CD14-positive monocyte (primary cell): ENCODE results near the gene USP3. TPM values are rescaled to one million over a fixed set of nuclear protein-coding genes. Genes with fewer than 3 reads are reported as not detected.

Source experiments
- DNase-seq, 3 donors: peaks; one replicate each; pipeline ENCODE4 v3.0.0-alpha.2; 2011 to 2022
- H2AFZ ChIP-seq: 2 replicates; pipeline ENCODE4 v1.6.0; 2012; ENCODE audit warnings: mild to moderate bottlenecking, low read depth, low read length, inconsistent platforms; ENCODE audit not compliant: insufficient read depth, poor library complexity, severe bottlenecking
- H3K27ac ChIP-seq, 2 donors: 1 replicate in 1 of 2; 2 replicates in 1 of 2; pipeline ENCODE4 v1.5.1; 2012 to 2013; ENCODE audit warnings: low read length in 2 of 2, control low read depth in 1 of 2, inconsistent platforms in 1 of 2, low read depth in 1 of 2, mild to moderate bottlenecking in 1 of 2
- H3K27me3 ChIP-seq, 2 donors: one replicate each; pipeline versions ENCODE4 v1.6.0 to v1.6.1; 2011 to 2013; ENCODE audit warnings: low read length in 2 of 2; ENCODE audit not compliant: control insufficient read depth in 2 of 2, insufficient read depth in 2 of 2
- H3K36me3 ChIP-seq, 2 donors: replicated peaks in 1 of 2; 1 replicate in 1 of 2; 2 replicates in 1 of 2; pipeline versions ENCODE4 v1.5.1 to v1.6.1; 2012 to 2013; ENCODE audit warnings: low read length in 2 of 2, control low read depth in 1 of 2, inconsistent platforms in 1 of 2, mild to moderate bottlenecking in 1 of 2; ENCODE audit not compliant: insufficient read depth in 2 of 2, control insufficient read depth in 1 of 2
- H3K4me1 ChIP-seq, 2 donors: 1 replicate in 1 of 2; 2 replicates in 1 of 2; pipeline versions ENCODE4 v1.5.1 to v1.6.1; 2012 to 2013; ENCODE audit warnings: low read length in 2 of 2, control low read depth in 1 of 2, inconsistent platforms in 1 of 2, mild to moderate bottlenecking in 1 of 2, moderate library complexity in 1 of 2; ENCODE audit not compliant: insufficient read depth in 2 of 2, control insufficient read depth in 1 of 2
- H3K4me2 ChIP-seq: replicated peaks from 2 replicates; pipeline ENCODE3; 2012; ENCODE audit warnings: low read length, moderate library complexity, mild to moderate bottlenecking; ENCODE audit not compliant: poor library complexity, severe bottlenecking; ENCODE audit errors: extremely low read depth
- H3K4me3 ChIP-seq, 3 experiments: fragments of 200-600 bp in 1 of 3; sonication (generic) in 1 of 3; replicated peaks in 1 of 3; 1 replicate in 2 of 3; 2 replicates in 1 of 3; pipeline ENCODE4 v1.5.1; 2011 to 2013; ENCODE audit warnings: low read length in 3 of 3, mild to moderate bottlenecking in 3 of 3, control low read depth in 2 of 3, low read depth in 2 of 3, inconsistent platforms in 1 of 3, moderate library complexity in 1 of 3
- H3K79me2 ChIP-seq: 2 replicates; pipeline ENCODE4 v1.6.0; 2012; ENCODE audit warnings: mild to moderate bottlenecking, control low read depth, inconsistent platforms, low read length, moderate library complexity; ENCODE audit not compliant: insufficient read depth
- H3K9ac ChIP-seq: 2 replicates; pipeline ENCODE4 v1.6.0; 2017; ENCODE audit warnings: low read length, mild to moderate bottlenecking; ENCODE audit not compliant: insufficient read depth, poor library complexity, severe bottlenecking
- H3K9me3 ChIP-seq, 2 donors: replicated peaks in 1 of 2; 1 replicate in 1 of 2; 2 replicates in 1 of 2; pipeline versions ENCODE4 v1.5.1 to v1.6.1; 2012 to 2013; ENCODE audit warnings: low read length in 2 of 2, control low read depth in 1 of 2; ENCODE audit not compliant: control insufficient read depth in 1 of 2, insufficient read depth in 1 of 2
- H4K20me1 ChIP-seq: 2 replicates; pipeline ENCODE4 v1.6.0; 2012; ENCODE audit warnings: mild to moderate bottlenecking, low read length, control low read depth, moderate library complexity; ENCODE audit not compliant: insufficient read depth
- H3K27ac Mint-ChIP-seq, 7 donors: one replicate each; pipeline ENCODE4 v1.8.0; 2020; ENCODE audit warnings: mild to moderate bottlenecking in 7 of 7, mixed read lengths in 7 of 7, moderate library complexity in 6 of 7, inconsistent platforms in 2 of 7
- H3K27me3 Mint-ChIP-seq, 3 donors: one replicate each; pipeline ENCODE4 v1.8.0; 2021 to 2022; ENCODE audit warnings: low read depth in 3 of 3, mild to moderate bottlenecking in 3 of 3, mixed read lengths in 3 of 3, moderate library complexity in 3 of 3, inconsistent platforms in 1 of 3
- H3K36me3 Mint-ChIP-seq, 2 donors: one replicate each; pipeline ENCODE4 v1.8.0; 2020; ENCODE audit warnings: mixed read lengths in 2 of 2, inconsistent platforms in 1 of 2, mild to moderate bottlenecking in 1 of 2
- H3K4me1 Mint-ChIP-seq: one replicate; pipeline ENCODE4 v1.8.0; 2020; ENCODE audit warnings: mild to moderate bottlenecking, mixed read lengths
- H3K4me3 Mint-ChIP-seq, 2 donors: one replicate each; pipeline ENCODE4 v1.8.0; 2020; ENCODE audit warnings: mild to moderate bottlenecking in 2 of 2, mixed read lengths in 2 of 2, moderate library complexity in 1 of 2
- H3K9me3 Mint-ChIP-seq, 7 donors: one replicate each; pipeline ENCODE4 v1.8.0; 2020 to 2022; ENCODE audit warnings: mixed read lengths in 7 of 7, mild to moderate bottlenecking in 6 of 7, moderate library complexity in 6 of 7, inconsistent platforms in 2 of 7
- WGBS: methylation state at CpG from one replicate; pipeline ENCODE4 v1.1.5; 2013; ENCODE audit warnings: missing lambda C conversion rate; ENCODE audit not compliant: insufficient coverage; 5-methylcytosine and 5-hydroxymethylcytosine counted together
- intact Hi-C, 2 donors: fragments of 100-400 bp; cut with micrococcal nuclease; formaldehyde crosslinking; loops; one replicate each; pipeline versions ENCODE4 v1.15.0 to v1.15.1; 2023
- polyA plus RNA-seq, 3 donors: library from polyadenylated mRNA; depleted of rRNA in 1 of 3; unstranded in 2 of 3; stranded (reverse) in 1 of 3; fragments of 300-500 nt in 2 of 3; fragments of >200 nt in 1 of 3; fragmentation: Illumina TruSeq in 2 of 3; gene quantifications; 1 replicate in 2 of 3; 2 replicates in 1 of 3; pipeline ENCODE4 v1.2.3, GENCODE V29; 2012 to 2021
- TF ChIP-seq, protein P1 (sequence below): fragments of 200-600 bp; IDR thresholded peaks from one replicate; pipeline ENCODE4 v1.8.0; 2022; ENCODE audit warnings: antibody characterized with exemption, mild to moderate bottlenecking

Gene USP3
- polyA plus RNA-seq, 3 donors, result 91.4 to 167 (median 122) TPM

- peak overlapping the region; percentile 70 to 95 (median 83) for H3K4me3 ChIP-seq
- H3K27ac Mint-ChIP-seq, result no peak overlapping the region
- TF ChIP-seq, protein P1, sequence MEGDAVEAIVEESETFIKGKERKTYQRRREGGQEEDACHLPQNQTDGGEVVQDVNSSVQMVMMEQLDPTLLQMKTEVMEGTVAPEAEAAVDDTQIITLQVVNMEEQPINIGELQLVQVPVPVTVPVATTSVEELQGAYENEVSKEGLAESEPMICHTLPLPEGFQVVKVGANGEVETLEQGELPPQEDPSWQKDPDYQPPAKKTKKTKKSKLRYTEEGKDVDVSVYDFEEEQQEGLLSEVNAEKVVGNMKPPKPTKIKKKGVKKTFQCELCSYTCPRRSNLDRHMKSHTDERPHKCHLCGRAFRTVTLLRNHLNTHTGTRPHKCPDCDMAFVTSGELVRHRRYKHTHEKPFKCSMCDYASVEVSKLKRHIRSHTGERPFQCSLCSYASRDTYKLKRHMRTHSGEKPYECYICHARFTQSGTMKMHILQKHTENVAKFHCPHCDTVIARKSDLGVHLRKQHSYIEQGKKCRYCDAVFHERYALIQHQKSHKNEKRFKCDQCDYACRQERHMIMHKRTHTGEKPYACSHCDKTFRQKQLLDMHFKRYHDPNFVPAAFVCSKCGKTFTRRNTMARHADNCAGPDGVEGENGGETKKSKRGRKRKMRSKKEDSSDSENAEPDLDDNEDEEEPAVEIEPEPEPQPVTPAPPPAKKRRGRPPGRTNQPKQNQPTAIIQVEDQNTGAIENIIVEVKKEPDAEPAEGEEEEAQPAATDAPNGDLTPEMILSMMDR, result no peak
- no peaks in the 10 kb centered on the region for H3K27me3 ChIP-seq
- H3K79me2 ChIP-seq, result peaks cover 64% of the 10 kb centered on the region
- H3K9ac ChIP-seq, result peak overlapping the region; percentile 74
- H3K4me1 Mint-ChIP-seq, result peaks cover 79% of the 10 kb centered on the region
- H3K4me2 ChIP-seq, result peak overlapping the region; percentile 85
- no peak overlapping the region for H3K4me3 Mint-ChIP-seq
- intact Hi-C loops, result no loop called here
- H3K27me3 Mint-ChIP-seq, result peaks cover 0 to 2% (median 2%) of the 10 kb centered on the region in 3 donors
- peaks cover 99 to 100% of the 10 kb centered on the region in 2 donors for H3K4me1 ChIP-seq
- no peaks in the 10 kb centered on the region for H3K36me3 ChIP-seq
- DNase-seq, result peak; percentile 93 to 99 (median 97)
- peaks cover 0 to 2% (median 0%) of the 10 kb centered on the region in 7 donors for H3K9me3 Mint-ChIP-seq
- 0% methylated on average over 4 of the region's 8 CpGs for WGBS
- H3K27ac ChIP-seq, result peak overlapping the region; percentile 95 to 100
- H3K36me3 Mint-ChIP-seq, result peaks cover 12 to 19% of the 10 kb centered on the region in 2 donors
- no peaks in the 10 kb centered on the region for H3K9me3 ChIP-seq
- no peak overlapping the region for H2AFZ ChIP-seq
- no peaks in the 10 kb centered on the region for H4K20me1 ChIP-seq
These were observed 6.5 kb upstream of the USP3 start for GRCh38 chr15:63497642-63498467.

DNA sequence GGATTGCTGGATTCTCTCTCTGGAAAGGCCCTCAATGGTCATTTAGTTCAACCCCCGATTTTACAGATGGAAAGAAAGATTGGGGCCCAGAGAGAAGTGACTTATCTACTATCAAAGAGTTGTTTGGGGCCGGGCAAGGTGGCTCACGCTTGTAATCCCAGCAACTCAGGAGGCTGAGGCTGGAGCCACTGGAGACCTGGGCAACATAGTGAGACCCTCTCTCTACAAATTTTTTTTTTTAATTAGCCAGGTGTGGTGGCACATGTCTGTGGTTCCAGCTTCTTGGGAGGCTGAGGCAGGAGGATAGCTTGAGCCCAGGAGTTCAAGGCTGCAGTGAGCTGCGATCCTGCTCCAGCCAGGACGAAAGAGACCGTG, 5.2 kb upstream of the USP3 start:
- Histone ChIP-seq H3K4me2 (peak overlapping the region; percentile 37), H3K9ac (peak overlapping the region; percentile 55), H3K4me1 (peaks cover 93 to 98% of the 10 kb centered on the region in 2 donors), H3K27me3 (no peaks in the 10 kb centered on the region), H3K27ac (peak overlapping the region; percentile 95 to 100), H3K79me2 (peaks cover 56% of the 10 kb centered on the region), H2AFZ (no peak overlapping the region), H3K9me3 (no peaks in the 10 kb centered on the region), H3K36me3 (no peaks in the 10 kb centered on the region), H3K4me3 (peak overlapping the region in 1 of 3 experiments; percentile 84), H4K20me1 (no peaks in the 10 kb centered on the region)
- intact Hi-C loops, result no loop called here
- no peak for DNase-seq
- H3K4me3 Mint-ChIP-seq, result peak overlapping the region in 1 of 2 donors; percentile 39
- WGBS, result 92% methylated on average over 2 of the region's 6 CpGs
- peaks cover 73% of the 10 kb centered on the region for H3K4me1 Mint-ChIP-seq
- peaks cover 2 to 8% of the 10 kb centered on the region in 2 donors for H3K36me3 Mint-ChIP-seq
- peaks cover 0 to 4% (median 2%) of the 10 kb centered on the region in 3 donors for H3K27me3 Mint-ChIP-seq
- no peak overlapping the region for H3K27ac Mint-ChIP-seq
- peaks cover 0 to 2% (median 0%) of the 10 kb centered on the region in 7 donors for H3K9me3 Mint-ChIP-seq
- TF ChIP-seq, protein P1, result no peak
